GM18517 (cell line): ENCODE results near the gene MATR3.
A peak's percentile ranks its signal among the peaks of the same experiment; 100 is the strongest.
"Not testable (repeated sequence)": the region's sequence is repeated elsewhere in the genome, so short reads cannot be mapped to it uniquely, and the experiment has no call there.

Experiments
- ATAC-seq: cut with Tn5 transposase; IDR thresholded peaks from one replicate; pipeline ENCODE4 v1.9.1; 2021; ENCODE audit warnings: mild to moderate bottlenecking, moderate library complexity; ENCODE audit not compliant: unreplicated experiment

MATR3 gene

GRCh38 chr5:139296862-139297326, 3.4 kb downstream of the MATR3 start:
- ATAC-seq, result no peak

GRCh38 chr5:139297439-139298133, 4.0 kb downstream of the MATR3 start:
- no peak for ATAC-seq

GRCh38 chr5:139298242-139298641, 4.7 kb downstream of the MATR3 start:
- ATAC-seq, result no peak

- no peak for ATAC-seq
Observed at GRCh38 chr5:139299486-139299885, 5.9 kb downstream of the MATR3 start.

- no peak for ATAC-seq
Observed at GRCh38 chr5:139301808-139302499, 8.4 kb downstream of the MATR3 start.

GRCh38 chr5:139304391-139305324, 11.1 kb downstream of the MATR3 start:
- ATAC-seq, result no peak

GRCh38 chr5:139306197-139306596, 12.7 kb downstream of the MATR3 start:
- ATAC-seq, result no peak

- no peak for ATAC-seq
Observed at GRCh38 chr5:139306628-139307379, 13.3 kb downstream of the MATR3 start.

- no peak for ATAC-seq
Observed at GRCh38 chr5:139308797-139309196, 15.3 kb downstream of the MATR3 start.

- not testable (repeated sequence) for ATAC-seq
Observed at GRCh38 chr5:139310715-139311186, 17.2 kb downstream of the MATR3 start.

GRCh38 chr5:139312075-139312474, 18.5 kb downstream of the MATR3 start:
- ATAC-seq, result no peak

GRCh38 chr5:139314276-139314675, 20.7 kb downstream of the MATR3 start:
- ATAC-seq, result no peak

- no peak for ATAC-seq
Observed at GRCh38 chr5:139315056-139315615, 21.6 kb downstream of the MATR3 start.

- no peak for ATAC-seq
Observed at GRCh38 chr5:139335811-139336210, 42.3 kb downstream of the MATR3 start.

- no peak for ATAC-seq
Observed at GRCh38 chr5:139340051-139340450, 46.5 kb downstream of the MATR3 start.

- ATAC-seq, result peak; percentile 33
Observed at GRCh38 chr5:139341187-139341688, 47.7 kb downstream of the MATR3 start.

- ATAC-seq, result peak; percentile 81
Observed at GRCh38 chr5:139341689-139342422, 48.3 kb downstream of the MATR3 start, which contains the start of gene PAIP2. Gene PAIP2, plus strand, starts transcription at chr5:139341854. Its CDS starts 21,931 bp downstream, at chr5:139363785.

- ATAC-seq, result peak; percentile 34
Observed at GRCh38 chr5:139342423-139342723, 48.8 kb downstream of the MATR3 start.

GRCh38 chr5:139343476-139343875, 49.9 kb downstream of the MATR3 start:
- ATAC-seq, result no peak
